IPS DF 4.7 (cell line): ENCODE results near the gene PBRM1.

ENCODE experiments used
- DNase-seq: peaks from one replicate; pipeline ENCODE4 v3.0.0-alpha.2; 2013; ENCODE audit warnings: low spot score; ENCODE audit errors: extremely low read depth

Gene PBRM1

DNA sequence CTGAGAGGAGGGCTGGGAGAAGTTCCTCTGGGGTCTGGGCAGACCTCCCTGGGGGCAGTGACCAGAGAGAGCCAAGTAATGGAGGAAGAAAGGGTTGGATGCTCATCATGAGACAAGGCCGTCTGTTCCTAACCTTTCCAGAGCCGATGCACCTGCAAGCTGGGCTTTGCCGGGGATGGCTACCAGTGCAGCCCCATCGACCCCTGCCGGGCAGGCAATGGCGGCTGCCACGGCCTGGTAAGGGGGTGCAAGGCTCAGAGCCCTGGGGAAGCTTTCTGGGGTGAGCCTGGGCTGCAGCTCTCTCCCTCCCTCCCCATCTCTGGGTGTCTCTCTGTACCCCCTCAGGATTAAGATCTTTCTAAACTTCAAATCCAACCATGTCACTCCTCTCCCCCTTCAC lies 174.2 kb downstream of the PBRM1 start:
- DNase-seq = no peak

DNA sequence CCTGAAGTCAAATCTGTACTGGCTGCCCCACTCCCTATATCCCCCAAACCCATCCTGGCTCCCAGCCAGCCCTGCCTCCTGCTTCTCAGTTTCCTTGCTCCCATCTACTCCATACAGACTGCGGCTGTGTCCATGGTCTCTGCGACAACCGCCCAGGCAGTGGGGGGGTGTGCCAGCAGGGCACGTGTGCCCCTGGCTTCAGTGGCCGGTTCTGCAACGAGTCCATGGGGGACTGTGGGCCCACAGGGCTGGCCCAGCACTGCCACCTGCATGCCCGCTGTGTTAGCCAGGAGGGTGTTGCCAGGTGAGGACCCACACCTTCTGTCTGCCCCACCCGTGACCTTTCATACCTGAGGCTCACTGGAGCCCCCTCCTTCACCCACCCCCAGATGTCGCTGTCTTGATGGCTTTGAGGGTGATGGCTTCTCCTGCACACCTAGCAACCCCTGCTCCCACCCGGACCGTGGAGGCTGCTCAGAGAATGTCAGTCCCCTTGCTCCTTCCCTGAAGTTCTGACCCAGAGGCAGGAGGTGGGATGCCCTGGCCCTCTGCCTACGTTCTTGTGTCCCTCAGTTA lies 175.9 kb downstream of the PBRM1 start:
- no peak for DNase-seq

DNA sequence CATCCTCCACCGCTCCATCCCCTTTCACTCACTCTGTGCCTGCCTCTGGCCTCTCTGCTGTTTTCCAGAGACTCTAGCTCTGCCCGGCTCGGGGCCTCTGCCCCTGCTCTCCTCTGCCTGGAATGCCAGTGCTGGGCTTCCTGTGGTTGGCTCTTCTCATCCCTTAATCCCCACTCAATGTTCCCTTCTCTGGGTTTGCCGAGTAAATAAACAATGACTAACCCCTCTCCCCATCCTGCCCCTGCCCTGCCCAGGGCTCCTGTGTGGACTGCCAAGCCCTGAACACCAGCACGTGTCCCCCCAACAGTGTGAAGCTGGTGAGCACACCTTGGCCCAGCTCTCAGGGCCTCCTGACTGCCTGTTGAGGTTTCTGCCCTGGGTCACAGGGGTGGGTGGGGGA lies 178.4 kb downstream of the PBRM1 start:
- DNase-seq = no peak

DNA sequence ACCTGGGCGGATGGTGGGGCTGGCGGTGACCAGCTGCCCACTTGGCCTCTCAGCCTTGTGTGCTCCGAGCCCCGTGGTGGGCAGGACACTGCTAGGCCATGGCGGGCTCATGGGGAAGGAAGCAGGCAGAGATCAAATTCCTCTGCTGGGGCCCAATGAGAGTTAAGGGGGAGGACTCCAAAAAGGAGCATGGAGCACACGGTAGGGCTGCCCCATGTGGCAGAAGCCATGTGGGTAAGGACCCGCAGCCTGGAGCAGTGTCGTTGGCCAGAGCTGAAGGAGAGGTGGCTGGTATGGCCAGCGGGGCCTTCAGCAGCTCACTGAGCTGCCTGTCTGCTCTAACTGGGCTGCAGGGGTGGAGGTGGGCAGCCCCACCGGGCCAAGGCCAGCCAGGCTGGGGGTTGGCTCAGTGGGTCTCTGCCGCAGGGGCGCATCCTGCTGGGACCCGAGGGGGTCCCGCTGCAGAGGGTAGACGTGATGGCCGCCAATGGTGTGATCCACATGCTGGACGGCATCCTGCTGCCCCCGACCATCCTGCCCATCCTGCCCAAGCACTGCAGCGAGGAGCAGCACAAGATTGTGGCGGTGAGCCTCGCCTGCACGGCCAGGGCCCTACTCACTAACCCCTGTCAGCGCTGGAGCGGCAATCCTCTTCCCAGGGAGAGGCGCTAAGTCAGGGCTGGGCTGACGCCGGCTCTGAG lies 179.3 kb downstream of the PBRM1 start:
- DNase-seq = no peak

DNA sequence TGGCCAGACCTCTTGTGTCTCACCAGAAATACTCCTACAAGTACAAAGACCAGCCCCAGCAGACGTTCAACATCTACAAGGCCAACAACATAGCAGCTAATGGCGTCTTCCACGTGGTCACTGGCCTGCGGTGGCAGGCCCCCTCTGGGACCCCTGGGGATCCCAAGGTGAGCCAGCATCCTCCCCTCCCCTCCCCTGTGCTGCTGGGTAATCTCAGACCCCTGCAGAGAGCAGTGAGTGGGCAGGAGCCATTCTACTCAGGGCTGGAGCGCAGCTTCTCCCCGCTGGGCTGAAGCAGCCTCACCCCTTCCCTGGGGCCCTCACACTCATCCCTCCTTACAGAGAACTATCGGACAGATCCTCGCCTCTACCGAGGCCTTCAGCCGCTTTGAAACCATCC lies 180.7 kb downstream of the PBRM1 start:
- no peak for DNase-seq

DNA sequence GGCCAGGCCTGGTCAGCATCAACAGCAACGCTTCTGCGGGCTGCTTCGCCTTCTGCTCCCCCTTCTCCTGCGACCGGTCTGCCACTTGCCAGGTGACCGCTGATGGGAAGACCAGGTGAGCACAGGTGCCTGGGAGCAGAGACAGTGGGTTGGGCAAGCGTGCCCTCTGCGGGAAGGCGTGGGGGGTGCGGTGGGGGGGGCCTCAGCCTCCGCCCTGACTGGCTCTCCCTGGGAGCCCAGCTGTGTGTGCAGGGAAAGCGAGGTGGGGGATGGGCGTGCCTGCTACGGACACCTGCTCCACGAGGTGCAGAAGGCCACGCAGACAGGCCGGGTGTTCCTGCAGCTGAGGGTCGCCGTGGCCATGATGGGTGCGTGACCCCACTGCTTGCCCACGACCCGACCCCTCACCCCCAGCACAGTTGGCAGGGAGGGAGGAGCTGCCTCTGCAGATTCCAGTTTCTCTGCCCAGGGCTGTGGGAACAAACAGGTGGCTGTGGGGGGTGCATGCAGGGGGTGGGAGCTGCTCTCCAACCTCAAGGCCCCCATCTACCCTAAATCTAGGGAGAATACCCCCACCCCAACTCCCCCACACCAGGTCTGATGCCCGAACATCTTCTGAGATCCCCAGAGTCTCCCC lies 181.8 kb downstream of the PBRM1 start:
- no peak for DNase-seq

DNA sequence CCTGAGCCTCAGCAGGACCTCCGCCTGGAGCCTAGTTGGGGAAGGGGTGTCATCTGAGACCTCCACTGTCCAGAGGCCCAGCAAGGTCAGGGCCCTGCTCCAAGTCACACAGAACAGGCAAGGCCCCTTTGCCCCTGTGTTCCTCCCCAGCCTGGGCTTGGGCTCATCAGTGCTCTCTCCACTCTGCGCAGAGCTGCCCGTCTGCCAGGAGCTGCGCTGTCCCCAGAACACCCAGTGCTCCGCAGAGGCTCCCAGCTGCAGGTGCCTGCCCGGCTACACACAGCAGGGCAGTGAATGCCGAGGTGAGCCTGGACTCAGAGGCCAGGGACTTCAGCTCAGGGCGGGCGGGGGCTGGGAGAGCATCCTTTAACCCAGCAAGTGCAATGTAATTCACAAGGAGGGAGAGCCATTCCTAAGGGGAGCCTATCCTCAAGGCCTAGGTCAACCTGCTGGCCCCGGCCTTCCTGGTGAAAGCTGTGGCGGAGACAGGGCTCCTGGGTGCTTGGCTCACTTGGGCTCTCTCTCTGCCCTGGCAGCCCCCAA lies 182.8 kb downstream of the PBRM1 start:
- DNase-seq = no peak

DNA sequence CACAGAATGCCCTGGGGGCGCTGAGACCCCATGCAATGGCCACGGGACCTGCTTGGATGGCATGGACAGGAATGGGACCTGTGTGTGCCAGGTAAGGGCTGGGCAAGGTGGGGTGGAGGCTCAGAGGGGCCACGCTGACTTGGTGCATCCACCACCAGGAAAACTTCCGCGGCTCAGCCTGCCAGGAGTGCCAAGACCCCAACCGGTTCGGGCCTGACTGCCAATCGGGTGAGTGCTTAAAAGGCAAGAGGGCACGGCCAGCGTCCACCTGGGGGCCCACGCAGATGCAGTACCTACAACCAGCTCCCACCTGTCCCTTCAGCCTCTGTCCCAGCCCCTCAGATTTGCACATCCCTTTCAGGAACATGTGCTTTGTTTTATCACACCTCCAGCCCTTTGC lies 183.7 kb downstream of the PBRM1 start:
- DNase-seq = no peak

DNA sequence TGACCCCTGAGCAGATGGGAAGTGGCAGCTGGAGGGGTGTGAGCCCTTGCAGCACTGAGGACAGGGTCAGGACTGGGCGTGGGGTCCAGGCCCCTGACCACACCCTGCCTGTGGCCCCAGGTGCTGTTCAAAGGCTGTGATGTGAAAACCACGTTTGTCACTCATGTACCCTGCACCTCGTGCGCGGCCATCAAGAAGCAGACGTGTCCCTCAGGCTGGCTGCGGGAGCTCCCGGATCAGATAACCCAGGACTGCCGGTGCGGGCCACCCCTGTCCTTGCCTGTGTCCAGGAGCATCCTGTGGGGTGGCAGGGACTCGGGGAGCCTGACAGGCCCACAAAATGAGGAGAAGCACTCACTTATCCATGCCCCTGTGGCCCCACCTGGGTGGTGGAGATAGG lies 184.7 kb downstream of the PBRM1 start:
- no peak for DNase-seq

DNA sequence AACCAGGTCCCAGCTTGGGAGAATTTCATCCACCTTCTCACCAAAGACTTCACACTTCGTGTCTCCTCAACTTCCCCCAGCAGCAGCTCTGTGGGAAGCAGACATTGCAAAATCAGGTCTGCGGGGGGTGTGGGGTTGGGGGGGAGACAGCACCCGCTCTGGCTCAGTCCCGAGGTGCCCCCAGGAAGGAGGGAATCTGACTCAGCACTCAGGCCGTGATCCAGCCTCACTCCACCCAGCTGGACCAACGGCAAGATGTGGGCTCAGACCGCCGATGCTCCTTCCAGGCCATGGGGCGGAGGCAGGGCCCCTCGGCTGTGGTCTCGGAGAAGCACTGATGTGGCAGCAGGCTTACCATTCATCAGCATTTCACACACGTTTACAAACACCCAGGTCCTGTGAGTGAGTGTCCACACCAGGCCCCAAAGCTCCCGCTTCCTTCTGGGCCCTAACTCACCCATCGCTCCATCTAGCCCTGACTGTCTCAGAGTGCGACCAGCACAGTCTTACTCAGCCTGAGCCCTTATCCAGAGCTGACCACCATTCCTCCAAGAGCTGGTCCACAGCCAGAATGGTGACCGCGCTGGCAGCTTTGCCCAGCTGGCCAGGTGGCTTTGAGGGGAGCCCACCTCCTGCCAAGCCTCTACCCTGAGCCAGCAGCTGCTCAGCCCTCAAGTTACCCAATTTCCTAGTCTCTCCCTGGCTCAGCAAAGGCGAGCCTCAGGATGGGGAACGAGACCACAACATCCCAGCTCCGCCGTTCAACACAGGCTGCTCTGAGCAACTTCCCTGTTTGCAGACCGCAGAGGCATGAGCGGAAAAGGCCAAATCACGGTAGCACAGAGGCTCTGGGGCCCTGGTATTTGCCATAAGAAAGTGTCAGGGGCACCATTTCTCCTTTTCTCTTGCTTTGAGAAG lies 187.3 kb downstream of the PBRM1 start:
- no peak for DNase-seq

DNA sequence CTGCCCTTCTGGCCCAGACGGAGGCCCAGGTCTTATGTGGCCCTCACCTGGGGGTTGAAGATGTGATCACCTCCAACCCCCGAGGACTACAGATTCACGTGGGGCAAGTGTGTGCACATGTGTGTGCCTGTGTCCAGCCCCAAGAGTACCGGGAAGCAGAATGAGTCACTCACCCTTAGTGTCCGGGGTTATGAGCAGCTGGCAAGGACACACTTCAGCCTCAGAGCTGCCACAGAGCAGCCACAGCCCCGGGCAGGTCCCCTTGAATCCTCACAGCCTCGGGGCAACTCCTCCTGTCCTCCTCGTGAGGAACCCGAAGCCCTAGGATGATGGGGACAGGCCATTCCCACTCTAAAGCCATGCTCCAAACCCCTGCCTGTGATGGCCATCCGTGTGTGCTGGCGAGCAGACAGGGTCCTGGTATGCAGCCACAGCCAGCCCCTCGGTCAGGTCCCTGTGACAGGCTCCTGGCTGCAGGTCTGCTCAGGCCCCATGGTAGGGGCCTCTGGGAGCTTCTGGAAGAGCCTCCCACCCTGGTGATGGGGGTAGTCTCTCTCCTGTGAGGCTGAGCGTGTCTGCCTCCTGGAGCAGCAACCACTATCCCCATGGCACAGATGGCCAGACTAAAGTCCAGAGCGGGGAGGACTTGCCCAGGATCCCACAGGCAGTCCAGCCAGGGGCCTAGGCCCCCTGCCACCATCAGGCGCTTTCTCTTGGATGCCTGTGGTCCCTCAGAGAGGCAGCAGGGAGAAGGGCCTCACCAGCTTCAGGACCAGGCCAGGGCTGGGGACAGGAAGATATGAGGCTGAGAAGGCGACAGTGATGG lies 189.7 kb downstream of the PBRM1 start:
- no peak for DNase-seq
